Astrocyte (in vitro differentiated cells and primary cell): ENCODE data around the gene TMEM94.

Source experiments
- CTCF ChIP-seq: IDR thresholded peaks from 2 replicates; pipeline ENCODE4 v1.5.1; 2011; ENCODE audit warnings: low read depth, mild to moderate bottlenecking, inconsistent platforms, low read length, moderate library complexity; ENCODE audit not compliant: insufficient read depth
- EZH2 ChIP-seq: IDR thresholded peaks from 2 replicates; pipeline ENCODE4 v1.6.1; 2012; ENCODE audit warnings: mild to moderate bottlenecking, low read length, inconsistent platforms; ENCODE audit not compliant: insufficient read depth

- TF ChIP-seq CTCF (no peak), EZH2 (no peak)
Measured at GRCh38 chr17:75536366-75536765, 79.9 kb downstream of the TMEM94 start.
